ENCODE results near the gene FAF2.

Gene FAF2

GRCh38 chr5:176461349-176461748, 13.2 kb downstream of the FAF2 start:
- no peak overlapping the region for H2AFZ ChIP-seq (ENCODE audit: low read depth, low read length)
- H3K4me1 ChIP-seq (ENCODE audit: insufficient read depth, low read length): no peaks in the 10 kb centered on the region
- DNase-seq (no peak), ATAC-seq (ENCODE audit: insufficient read depth, low read depth) (no peak)
- TF ChIP-seq EZH2 (IDR thresholded peaks at IDR 0.05; ENCODE audit: borderline replicate concordance, low read depth, low read length, severe bottlenecking) (no peak), CTCF (IDR thresholded peaks at IDR 0.05; ENCODE audit: borderline replicate concordance, extremely low read depth, low read length, poor library complexity, severe bottlenecking) (no peak)
- no peaks in the 10 kb centered on the region for H3K9me3 ChIP-seq (ENCODE audit: insufficient read depth, low read length, severe bottlenecking)
- H3K79me2 ChIP-seq (ENCODE audit: insufficient read depth, low read length): peaks cover 96% of the 10 kb centered on the region
- H3K27ac ChIP-seq (ENCODE audit: low read length): no peak overlapping the region
- no peak overlapping the region for H3K4me2 ChIP-seq (ENCODE audit: insufficient read depth, low read length)
- H3K36me3 ChIP-seq (ENCODE audit: insufficient read depth, low read length): peaks cover 15% of the 10 kb centered on the region
- H3K4me3 ChIP-seq (ENCODE audit: low read depth in 1 of 2, low read length in 2 of 2): no peak overlapping the region
- no peaks in the 10 kb centered on the region for H3K27me3 ChIP-seq (ENCODE audit: insufficient read depth, low read length, poor library complexity)
- peaks cover 24% of the 10 kb centered on the region for H4K20me1 ChIP-seq (ENCODE audit: insufficient read depth, low read length)
- H3K9ac ChIP-seq (ENCODE audit: low read depth, low read length): no peak overlapping the region

- Histone ChIP-seq H2AFZ (ENCODE audit: low read depth, low read length) (no peak overlapping the region), H3K9me3 (ENCODE audit: insufficient read depth, low read length, severe bottlenecking) (no peaks in the 10 kb centered on the region), H3K9ac (ENCODE audit: low read depth, low read length) (no peak overlapping the region), H3K79me2 (ENCODE audit: insufficient read depth, low read length) (peaks cover 97% of the 10 kb centered on the region), H3K27me3 (ENCODE audit: insufficient read depth, low read length, poor library complexity) (no peaks in the 10 kb centered on the region), H3K4me3 (ENCODE audit: low read depth in 1 of 2, low read length in 2 of 2) (no peak overlapping the region), H3K4me1 (ENCODE audit: insufficient read depth, low read length) (no peaks in the 10 kb centered on the region), H3K4me2 (ENCODE audit: insufficient read depth, low read length) (no peak overlapping the region), H3K36me3 (ENCODE audit: insufficient read depth, low read length) (peaks cover 26% of the 10 kb centered on the region), H4K20me1 (ENCODE audit: insufficient read depth, low read length) (peaks cover 19% of the 10 kb centered on the region), H3K27ac (ENCODE audit: low read length) (no peak overlapping the region)
- DNase-seq: no peak
- ATAC-seq (ENCODE audit: insufficient read depth, low read depth): no peak
- TF ChIP-seq EZH2 (IDR thresholded peaks at IDR 0.05; ENCODE audit: borderline replicate concordance, low read depth, low read length, severe bottlenecking) (no peak), CTCF (IDR thresholded peaks at IDR 0.05; ENCODE audit: borderline replicate concordance, extremely low read depth, low read length, poor library complexity, severe bottlenecking) (no peak)
Measured at GRCh38 chr5:176463113-176463764, 15.1 kb downstream of the FAF2 start.

- H3K4me3 ChIP-seq (ENCODE audit: low read depth in 1 of 2, low read length in 2 of 2): no peak overlapping the region
- DNase-seq: no peak
Measured at GRCh38 chr5:176466245-176466871, 18.2 kb downstream of the FAF2 start.

More at GRCh38 chr5:176466245-176466871, 18.2 kb downstream of the FAF2 start:
- H4K20me1 ChIP-seq (ENCODE audit: insufficient read depth, low read length): peaks cover 6% of the 10 kb centered on the region
- H3K4me2 ChIP-seq (ENCODE audit: insufficient read depth, low read length): no peak overlapping the region
- no peak for ATAC-seq (ENCODE audit: insufficient read depth, low read depth)
- no peak overlapping the region for H2AFZ ChIP-seq (ENCODE audit: low read depth, low read length)
- H3K27ac ChIP-seq (ENCODE audit: low read length): no peak overlapping the region
- H3K36me3 ChIP-seq (ENCODE audit: insufficient read depth, low read length): peaks cover 34% of the 10 kb centered on the region
- H3K79me2 ChIP-seq (ENCODE audit: insufficient read depth, low read length): peaks cover 85% of the 10 kb centered on the region
- H3K4me1 ChIP-seq (ENCODE audit: insufficient read depth, low read length): no peaks in the 10 kb centered on the region
- H3K27me3 ChIP-seq (ENCODE audit: insufficient read depth, low read length, poor library complexity): no peaks in the 10 kb centered on the region
- H3K9me3 ChIP-seq (ENCODE audit: insufficient read depth, low read length, severe bottlenecking): no peaks in the 10 kb centered on the region
- no peak overlapping the region for H3K9ac ChIP-seq (ENCODE audit: low read depth, low read length)
- TF ChIP-seq CTCF (IDR thresholded peaks at IDR 0.05; ENCODE audit: borderline replicate concordance, extremely low read depth, low read length, poor library complexity, severe bottlenecking): no peak
- TF ChIP-seq EZH2 (IDR thresholded peaks at IDR 0.05; ENCODE audit: borderline replicate concordance, low read depth, low read length, severe bottlenecking): no peak
